RPMI8226 (cell line): ENCODE results near the gene CBX8.
"Not testable (repeated sequence)": the region's sequence is repeated elsewhere in the genome, so short reads cannot be mapped to it uniquely, and the experiment has no call there.

Source experiments
- DNase-seq: peaks from one replicate; pipeline ENCODE4 v3.0.0-alpha.2; 2015

The CBX8 gene

DNA sequence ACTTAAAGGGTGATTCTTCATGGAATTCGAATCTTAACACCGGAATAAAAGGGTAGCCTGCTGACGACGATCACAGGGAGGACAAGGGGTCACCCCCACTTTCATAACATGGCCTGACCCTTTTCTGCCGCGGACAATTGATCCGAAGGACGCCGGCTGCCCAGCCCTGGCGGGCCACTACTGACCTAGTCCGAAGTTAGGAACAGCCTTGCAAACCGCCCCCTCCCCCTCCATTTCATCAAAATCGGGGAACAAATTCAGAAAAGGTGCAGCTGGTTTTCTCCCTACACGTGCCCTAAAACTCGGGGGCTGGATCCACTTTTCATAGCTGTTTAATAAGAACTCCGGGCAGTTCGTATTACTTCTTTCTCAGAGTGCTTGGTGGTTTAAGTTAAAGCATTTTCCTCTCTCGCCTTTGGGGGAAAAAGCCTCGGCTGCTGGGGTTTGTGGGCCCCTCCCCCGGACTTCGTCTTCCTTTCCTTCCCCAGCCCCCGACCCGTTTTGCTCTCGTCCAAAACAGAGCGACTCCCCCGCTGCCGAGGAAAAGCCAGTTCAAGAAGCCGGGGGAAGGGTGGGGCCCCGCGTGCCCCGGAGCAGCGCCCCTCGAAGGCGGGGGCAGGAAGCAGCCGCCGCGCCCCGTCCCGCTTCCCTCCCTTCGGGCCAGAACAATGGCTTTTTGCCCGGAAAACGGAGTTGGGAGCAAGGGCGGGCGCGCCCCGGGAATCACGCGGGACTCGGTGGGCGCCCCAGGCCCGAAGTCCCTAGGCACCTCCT lies 19.6 kb downstream of the CBX8 start:
- peak; percentile 81 for DNase-seq

DNA sequence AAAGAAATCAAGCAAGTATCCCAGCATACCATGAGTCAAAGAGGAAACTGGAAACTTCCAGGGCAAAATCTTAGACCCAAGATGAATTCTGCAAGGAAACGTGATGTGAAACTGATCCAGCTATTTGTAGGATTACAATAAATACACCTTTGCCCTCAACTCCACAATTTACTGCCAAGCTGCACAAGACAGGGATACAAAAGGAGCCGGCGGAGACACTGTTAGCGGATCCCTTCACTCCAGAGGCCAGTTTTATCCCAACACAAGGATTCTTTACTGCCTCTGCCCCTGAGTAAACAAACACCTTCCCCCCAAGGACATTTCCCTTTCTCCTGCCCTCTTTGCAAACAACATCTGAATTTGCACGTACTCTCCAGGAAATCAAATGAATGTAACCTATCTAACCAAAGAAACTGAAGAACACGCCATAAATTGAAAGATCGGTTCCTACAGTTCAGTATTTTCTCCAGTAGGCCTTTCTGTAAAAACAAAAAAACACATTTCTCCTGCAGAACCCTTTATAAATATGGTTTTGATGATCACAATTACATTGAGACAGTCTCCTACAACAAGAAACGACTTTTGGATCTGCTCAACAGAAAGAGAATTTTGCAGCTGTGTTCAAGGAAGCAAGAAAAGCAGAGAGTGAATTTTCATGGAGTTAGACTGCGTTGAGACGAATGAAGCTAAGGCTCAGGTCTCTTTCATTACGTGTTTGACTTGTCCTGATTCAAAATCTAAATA lies 20.3 kb downstream of the CBX8 start:
- no peak for DNase-seq

DNA sequence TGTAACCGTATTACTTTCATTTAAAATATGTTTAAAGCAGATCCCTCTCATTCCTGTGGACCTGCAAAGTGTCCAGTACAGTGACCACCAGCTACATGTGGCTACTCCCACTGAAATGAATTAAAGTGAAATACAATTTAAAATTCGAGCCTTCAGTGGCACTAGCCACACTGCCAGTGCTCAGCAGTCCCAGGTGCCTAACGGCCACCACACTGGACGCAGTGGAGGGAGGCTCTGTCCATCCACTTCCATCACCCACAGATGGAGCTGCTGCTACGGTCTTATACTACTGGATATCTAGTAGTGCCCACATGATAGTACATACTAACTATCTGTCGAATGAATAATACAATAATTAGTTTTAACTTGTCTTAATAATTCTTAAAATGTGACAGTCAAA lies 21.2 kb downstream of the CBX8 start:
- DNase-seq, result no peak

DNA sequence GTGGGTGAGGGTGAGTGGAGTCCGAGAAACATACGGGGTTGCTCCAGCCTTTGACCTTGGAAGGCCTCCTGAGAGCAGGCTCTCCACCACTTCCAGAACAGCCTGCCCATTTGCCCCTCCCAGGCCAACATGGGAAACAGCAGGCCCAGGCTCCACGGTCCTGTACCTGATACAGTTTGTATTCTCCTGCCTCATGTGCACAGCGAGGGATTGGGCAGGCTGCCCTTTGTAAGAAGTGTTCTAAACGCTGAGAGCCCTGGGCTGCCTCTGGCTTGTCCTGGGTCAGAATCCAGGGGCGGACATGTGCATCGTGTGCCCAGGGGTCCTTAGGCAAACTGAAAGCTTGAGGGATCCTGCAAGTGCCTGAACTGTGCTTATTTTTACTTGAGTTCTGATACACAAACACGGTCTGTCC lies 22.3 kb downstream of the CBX8 start:
- DNase-seq, result no peak

DNA sequence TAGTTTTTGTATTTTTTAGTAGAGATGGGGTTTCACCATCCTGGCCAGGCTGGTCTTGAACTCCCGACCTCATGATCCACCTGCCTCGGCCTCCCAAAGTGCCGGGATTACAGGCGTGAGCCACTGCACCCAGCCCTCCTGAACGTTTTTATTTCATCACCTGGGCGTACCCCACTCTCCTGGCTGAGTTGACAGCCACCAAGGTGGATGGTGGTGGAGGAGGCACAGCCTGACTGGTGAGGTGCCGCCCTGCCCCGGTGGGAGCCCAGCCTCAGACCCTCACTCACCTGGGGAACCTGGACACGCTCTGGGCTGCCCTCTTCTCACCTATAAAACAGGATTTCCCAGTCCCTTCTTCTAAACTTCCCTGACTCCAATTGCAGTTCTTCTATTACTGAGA lies 24.2 kb downstream of the CBX8 start:
- DNase-seq, result not testable (repeated sequence)

DNA sequence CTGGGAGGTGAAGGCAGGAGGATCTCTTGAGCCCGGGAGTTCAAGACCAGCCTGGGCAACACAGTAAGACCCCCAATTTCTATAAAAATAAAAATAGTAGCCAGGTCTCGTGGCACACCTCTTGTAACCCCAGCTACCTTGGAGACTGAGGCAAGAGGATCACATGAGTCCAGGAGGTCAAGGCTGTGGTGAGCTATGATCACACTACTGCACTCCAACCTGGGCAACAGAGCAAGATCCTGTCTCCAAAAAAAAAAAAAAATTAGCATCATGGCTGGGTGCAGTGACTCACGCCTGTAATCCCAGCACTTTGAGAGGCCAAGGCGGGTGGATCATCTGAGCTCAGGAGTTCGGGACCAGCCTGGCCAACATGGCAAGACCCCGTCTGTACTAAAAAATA lies 25.6 kb downstream of the CBX8 start:
- DNase-seq, result no peak

DNA sequence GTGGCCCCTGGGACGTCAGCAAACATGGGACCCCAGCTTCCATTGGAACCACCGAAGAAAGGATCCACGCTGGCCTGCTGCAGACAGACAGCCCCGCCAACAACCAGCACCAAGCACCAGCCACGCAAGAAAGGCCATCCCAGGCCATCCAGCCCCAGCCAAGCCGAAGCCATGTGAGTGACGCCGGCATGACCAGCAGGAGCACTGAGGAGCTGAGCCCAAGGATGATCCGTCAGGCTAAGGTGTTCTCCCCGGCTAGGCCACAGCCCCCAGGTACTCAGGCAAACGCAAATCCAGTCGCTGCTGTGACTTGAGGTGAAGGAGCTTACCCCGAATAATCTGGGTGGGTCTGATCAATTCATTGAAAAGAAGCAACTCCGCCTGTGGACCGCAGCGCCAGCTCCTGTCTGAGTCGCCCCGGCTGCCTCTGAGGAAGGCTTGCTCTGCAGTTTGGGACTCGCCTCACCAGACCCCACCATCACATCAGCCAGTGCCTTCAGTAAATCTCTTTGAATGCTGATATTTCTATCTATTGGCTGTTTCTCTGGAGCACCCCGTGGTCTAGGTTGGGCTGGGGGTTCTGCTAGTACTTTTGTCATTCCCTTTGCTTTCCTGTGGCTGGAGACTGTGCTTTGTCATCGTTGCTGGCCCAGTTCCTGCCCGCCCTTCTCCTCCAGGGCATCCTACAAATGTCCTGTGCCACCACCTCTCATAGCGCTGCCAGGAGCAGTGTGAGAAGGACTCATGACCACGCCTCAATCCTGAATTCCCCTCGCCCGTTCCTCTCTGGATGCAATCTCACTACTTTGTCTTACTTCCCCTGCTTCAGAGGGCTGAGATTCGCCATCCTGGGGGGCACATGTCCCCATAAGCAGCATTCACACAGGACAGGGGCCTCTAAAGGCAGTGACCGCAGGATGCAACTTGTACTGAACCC lies 27.0 kb downstream of the CBX8 start:
- no peak for DNase-seq

DNA sequence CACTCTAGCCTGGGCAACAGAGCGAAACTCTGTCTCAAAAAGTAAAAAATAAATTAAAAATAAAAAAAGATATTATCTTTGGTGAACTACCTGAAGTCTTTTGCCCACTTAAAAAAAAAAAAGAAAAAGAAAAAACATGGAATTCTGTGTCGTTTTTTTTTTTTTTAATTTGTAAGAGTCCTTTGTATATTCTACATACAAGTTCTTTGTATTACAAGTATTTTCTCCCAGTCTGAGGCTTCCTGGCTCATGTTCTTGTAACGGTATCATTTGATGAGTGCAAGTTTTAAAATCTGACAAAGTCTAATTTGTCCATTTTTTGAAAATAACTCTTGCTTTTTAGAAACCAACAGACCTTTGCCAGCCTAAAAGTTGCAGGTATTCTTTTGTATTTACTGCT lies 31.2 kb downstream of the CBX8 start:
- DNase-seq, result no peak

DNA sequence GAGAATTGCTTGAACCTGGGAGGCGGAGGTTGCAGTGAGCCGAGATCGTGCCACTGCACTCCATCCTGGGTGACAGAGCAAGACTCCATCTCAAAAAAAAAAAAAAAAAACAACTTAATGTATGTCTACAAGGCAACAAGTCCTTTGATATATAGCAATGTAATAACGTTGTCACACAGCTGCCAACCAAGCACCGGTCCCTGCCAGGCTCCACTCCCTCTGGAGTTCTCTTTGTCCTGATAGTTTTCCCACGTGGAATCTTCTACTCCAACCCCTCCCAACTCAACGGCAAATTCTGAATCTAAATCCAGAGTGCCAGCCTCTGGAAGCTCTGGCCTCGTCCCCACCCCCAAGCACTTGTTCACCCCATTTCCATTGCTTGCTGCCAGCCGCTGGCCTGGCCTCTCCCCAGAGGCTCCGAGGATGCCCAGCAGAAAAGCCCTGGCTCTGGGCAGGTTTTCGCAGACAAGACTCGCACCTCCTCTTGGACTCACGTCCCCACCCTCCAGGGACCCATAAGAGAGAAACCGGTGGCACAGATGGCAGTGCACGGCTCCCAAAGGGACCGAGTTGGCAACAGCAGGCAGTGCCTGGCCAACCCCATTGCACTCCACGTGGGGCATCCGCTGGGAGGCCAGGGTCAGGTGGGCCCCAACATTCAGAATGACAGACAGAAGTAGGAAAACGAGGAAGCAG lies 34.8 kb downstream of the CBX8 start:
- DNase-seq, result no peak

DNA sequence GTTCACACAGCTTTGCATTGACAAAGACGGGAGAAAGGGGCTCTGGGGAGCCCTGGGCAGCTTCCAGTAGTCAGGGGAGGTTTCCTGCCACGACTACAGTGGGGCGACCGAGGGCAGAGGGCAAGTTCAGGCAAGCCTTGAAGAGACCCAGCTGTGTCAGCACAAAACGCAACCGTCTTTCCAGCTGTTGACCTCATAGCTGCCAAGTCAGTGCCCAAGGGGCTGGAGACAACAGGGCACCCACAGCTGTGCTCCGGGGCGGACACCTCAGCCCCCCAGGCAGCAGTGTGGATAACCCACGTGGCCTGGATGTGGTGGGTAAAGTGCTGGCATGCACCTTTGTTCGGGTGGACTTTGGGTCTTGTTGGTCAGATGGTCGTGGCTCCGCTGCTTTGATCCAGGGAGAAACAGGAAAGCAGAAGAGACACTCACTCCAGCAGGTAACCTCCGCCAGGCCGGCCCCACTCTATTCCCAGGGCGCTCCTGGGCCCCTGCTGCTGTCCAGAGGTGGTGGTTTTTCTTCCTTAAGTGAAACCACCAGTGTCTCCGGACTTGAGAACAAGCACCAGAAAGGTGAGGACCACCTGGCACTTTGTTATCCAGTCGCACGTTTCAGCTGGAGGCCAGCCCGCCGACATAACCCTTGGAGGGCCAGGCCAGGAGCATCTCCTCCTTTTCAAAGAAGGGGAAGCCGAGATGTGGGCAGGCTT lies 36.5 kb downstream of the CBX8 start:
- DNase-seq, result peak; percentile 93

DNA sequence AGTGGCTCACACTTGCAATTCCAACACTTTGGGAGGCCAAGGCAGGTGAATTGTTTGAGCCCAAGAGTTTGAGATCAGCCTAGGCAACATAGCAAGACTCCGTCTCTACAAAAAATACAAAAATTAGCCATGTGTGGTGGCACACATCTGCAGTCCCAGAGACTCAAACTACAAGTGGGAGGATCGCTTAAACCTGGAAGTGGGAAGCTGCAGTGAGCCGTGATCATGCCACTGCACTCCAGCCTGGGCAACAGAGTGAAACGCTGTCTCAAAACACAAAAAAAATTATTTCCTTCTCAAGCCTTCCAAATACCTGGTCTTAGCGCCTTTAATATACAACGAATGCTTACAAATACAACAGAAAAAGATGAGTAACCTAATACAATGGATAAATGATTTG lies 38.6 kb downstream of the CBX8 start:
- DNase-seq, result no peak

DNA sequence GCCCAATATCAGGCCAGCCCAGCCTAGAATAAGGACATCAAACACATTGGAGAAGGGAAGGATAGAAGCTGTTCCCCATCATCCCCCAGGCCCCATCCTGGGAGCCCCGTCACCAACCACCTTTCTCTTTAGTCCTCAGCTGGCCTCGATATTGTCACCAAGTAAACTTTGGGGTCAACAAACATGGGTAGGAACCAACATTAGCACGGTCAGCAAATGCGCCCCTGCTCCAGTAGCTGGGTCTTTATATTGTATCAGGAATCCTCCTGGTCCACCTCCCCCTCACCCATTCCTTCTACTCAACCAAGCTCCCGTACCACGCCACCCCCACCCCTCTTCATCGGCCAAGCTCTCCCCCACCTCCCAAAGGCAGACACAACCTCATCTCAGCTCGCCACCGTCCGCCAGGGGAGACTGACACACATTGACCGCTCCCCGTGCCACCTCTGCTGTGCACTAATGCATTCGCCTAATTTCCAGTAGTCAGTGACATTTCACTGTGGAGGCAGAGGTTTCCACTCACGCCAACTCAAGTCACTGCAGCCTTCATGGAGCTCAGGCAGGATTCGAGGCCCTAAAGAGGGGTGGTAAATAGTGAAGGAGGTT lies 39.6 kb downstream of the CBX8 start:
- no peak for DNase-seq

DNA sequence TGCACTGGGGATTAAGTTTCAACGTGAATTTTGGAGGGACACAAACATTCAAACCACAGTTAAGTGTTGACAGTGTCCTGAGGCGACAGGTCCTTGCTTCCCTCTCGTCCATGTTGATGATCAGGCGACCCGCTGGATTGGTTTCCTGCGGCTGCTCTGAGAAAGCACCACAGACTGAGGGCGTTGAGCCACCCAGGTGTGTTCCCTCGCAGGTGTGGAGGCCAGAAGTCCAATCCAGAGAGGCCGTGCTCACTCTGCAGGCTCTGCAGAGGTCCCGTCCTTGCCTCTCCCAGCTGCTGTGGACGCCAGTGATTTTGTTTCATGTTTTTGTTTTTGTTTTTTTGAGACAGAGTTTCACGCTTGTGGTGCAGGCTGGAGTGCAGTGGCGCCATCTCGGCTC lies 41.3 kb downstream of the CBX8 start:
- DNase-seq, result no peak

DNA sequence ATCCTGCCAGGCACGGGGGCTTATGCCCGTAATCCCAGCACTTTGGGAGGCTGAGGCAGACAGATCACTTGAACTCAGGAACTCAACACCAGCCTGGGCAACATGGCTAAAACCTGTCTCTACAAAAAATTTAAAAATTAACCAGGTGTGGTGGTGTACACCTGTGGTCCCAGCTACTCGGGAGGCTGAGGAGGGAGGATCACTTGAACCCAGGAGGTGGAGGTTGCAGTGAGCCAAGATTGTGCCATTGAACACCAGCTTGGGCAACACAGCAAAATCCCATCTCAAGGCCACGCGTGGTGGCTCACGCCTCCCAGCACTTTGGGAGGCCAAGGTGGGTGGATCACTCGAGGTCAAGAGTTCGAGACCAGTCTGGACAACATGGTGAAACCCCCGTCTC lies 42.0 kb downstream of the CBX8 start:
- not testable (repeated sequence) for DNase-seq

DNA sequence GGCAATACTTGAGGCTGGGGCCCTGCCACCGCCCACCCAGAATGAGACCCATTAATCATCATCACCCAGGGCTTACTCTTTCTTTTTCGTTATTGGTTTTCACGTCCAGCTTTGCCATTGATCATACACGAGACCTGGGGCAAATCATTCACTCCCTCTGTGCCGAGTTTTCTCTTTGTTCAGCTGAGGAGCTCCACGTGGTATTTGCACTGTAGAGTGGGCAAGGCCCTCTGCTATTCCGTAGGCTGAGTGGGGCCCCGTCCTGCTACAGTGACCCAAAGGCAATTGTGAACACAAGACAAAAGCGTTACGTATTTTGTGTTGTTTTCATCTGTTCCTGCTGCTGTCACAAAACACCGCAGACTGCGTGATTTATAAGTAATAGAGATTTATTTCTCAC lies 42.5 kb downstream of the CBX8 start:
- DNase-seq, result no peak

DNA sequence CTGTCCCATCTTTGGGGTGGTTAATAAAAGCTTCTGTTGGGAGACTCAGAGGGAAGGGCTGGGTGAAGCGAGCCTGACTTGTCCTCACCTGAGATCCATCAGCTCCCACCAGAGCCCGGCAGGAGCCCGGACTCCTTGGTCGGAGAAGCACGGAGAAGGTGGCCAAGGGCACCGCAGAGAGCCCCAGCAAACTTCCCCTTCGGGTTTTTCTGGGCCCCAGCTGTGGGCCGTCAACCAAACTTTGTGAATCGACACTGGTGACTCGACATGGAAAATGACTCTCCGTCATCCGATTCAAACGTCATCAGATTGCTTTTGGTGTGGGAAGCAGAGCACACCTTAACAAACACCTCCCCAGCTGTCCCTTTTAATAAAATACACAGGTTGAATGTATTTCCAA lies 44.7 kb downstream of the CBX8 start:
- DNase-seq, result no peak

DNA sequence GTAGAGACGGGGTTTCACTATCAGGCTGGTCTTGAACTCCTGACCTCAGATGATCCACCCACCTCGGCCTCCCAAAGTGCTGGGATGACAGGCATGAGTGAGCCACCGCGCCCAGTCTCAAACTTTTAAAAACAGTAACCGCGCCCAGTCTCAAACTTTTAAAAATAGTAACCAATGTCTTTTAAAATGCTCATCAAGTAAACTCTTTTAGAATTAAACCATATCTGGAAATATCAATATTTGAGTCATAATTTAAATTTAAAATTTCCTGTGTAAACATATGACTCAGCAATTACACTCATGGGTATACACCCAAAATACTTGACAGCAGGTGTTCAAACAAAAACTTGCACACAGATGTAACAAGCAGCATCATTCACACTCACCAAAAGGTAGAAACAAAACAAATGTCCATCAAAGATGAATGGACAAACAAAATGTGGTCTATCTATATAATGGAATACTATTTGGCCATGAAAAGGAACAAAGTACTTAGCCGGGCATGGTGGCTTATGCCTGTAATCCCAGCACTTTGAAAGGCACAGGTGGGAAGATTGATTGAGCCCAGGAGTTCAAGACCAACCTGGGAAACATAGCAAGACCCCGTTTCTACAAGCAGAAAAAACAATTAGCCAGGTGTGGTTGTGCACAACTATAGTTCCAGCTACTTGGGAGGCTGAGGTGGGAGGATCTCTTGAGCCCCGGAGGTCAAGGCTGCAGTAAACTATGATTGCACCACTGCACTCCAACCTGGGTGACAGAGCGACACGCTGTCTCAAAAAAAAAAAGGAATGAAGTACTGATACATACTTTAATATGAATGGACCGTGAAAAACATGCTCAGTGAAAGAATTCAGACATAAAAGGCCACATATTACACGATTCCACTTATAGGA lies 46.0 kb downstream of the CBX8 start:
- DNase-seq, result peak; percentile 44

DNA sequence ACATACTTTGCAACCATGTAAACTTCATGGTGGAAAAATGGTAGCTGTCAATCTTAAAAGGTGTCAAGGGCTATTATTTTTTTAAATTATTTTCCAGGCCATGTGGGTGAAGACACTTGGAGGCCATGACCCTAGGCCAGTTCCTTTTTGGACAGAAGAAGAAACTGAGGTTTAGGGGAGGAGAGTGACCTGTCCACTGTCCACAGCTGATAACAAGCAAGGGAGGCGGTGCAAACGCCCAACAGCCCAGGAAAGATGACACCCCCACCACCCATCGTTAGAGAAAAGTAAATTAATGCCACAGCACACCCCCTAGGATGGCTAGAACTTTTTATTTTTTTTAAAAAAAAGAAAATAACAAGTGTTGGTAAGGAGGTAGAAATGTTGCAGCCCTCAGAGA lies 46.9 kb downstream of the CBX8 start:
- no peak for DNase-seq

DNA sequence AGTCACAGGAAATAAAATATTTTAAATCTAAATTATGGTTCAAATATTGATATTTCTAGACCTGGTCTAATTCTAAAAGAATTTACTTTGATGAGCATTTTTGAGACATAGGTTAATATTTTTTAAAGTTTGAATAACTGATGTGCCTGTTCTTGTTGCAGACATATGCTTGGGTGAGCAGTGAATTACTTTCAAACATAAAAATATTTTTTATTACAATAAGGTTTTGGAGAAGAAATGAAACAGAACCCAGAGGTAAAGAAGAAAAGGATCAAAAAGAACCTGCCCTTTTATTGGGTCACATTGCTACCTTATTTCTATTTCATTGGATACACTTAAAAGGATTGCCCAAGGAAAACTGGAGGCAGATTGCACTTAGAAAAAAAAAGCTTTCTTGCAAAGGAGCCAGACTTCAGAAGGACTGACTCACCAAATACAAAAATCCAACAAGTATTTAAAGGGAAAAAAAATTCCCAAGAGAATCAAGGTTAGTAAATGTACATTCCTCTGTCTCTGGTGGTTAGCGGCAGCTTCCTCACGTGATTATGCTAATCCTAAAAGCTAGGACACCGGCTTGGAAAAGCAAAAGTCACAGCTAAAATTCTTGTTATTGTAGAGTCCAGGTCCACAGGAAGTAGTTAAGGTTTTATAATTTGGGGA lies 47.6 kb downstream of the CBX8 start:
- no peak for DNase-seq
